ENCODE data around the gene DPYSL5. TPM values are rescaled to one million over a fixed set of nuclear protein-coding genes. Genes with fewer than 3 reads are reported as not detected.

The DPYSL5 gene
- total RNA-seq, 2 donors from 2014 or later, result not detected

DNA sequence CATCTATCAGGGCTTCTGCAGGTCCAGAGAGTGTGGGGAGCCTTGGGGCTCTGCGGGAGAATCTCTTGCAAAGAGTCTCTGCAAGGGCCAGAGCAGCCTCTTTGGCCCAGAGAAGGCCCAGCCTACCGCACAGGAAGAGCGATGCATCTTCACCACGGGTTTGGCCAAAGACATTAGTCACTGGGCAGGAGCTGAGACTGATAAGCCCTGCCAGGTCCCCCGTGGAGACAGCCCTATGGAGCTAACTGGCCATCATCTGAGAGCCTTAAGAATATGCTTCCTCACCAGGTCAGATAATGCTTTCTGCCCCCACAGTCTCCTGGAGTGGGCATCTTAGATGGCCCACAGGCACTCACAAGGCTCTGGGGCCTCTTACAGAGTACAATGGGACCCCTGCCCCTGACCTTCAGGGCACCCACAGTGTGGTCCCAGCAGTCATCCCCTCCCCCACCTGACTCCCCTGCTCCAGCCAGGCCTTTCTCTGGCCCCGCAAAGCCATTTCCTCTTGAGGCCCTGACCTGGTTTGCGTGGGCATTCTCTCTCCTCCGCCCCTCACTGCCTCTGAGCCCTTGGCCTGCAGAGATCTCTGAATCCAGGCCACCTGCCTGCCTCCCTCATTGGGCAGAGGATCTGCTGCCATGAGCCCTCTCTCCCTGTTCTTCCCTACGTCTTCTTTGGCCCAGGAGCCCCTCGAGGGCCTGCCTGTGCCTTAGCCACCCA, 90.6 kb downstream of the DPYSL5 start:
- Histone ChIP-seq H3K4me1 (no peaks in the 10 kb centered on the region), H3K36me3 (replicated peaks in 1 of 2; ENCODE audit: insufficient read depth in 1 of 2, low read depth in 2 of 2) (no peaks in the 10 kb centered on the region), H3K27me3 (peaks cover 0 to 7% of the 10 kb centered on the region in 2 donors), H3K4me3 (no peak overlapping the region), H3K9me3 (no peaks in the 10 kb centered on the region), H3K27ac (no peak overlapping the region)
- 66 to 77% methylated on average over 5 to 10 of the region's 10 CpGs for WGBS, 2 donors
- TF ChIP-seq POLR2A (IDR thresholded peaks at IDR 0.05), result no peak
- TF ChIP-seq, protein P1, sequence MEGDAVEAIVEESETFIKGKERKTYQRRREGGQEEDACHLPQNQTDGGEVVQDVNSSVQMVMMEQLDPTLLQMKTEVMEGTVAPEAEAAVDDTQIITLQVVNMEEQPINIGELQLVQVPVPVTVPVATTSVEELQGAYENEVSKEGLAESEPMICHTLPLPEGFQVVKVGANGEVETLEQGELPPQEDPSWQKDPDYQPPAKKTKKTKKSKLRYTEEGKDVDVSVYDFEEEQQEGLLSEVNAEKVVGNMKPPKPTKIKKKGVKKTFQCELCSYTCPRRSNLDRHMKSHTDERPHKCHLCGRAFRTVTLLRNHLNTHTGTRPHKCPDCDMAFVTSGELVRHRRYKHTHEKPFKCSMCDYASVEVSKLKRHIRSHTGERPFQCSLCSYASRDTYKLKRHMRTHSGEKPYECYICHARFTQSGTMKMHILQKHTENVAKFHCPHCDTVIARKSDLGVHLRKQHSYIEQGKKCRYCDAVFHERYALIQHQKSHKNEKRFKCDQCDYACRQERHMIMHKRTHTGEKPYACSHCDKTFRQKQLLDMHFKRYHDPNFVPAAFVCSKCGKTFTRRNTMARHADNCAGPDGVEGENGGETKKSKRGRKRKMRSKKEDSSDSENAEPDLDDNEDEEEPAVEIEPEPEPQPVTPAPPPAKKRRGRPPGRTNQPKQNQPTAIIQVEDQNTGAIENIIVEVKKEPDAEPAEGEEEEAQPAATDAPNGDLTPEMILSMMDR (IDR thresholded peaks at IDR 0.05), result no peak
- intact Hi-C loops (cut with DNase I), result no loop called here
- DNase-seq, result no peak
- ATAC-seq, result no peak

DNA sequence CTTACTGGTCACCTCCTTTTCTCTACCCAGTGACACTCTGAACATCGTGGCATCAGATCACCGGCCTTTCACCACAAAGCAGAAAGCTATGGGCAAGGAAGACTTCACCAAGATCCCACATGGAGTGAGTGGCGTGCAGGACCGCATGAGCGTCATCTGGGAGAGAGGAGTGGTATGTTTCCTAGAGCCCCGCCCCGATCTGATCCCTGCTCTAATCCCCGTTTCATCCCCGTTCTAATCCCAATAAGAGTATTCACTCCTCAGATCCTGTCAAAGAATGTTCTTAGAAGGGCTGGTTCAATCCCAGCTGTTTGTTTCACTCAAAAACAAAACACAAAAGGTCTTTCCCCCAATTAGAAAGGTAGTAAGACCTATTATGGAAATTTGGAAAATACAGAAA, 92.1 kb downstream of the DPYSL5 start:
- Histone ChIP-seq H3K4me1 (no peaks in the 10 kb centered on the region), H3K4me3 (no peak overlapping the region), H3K27ac (no peak overlapping the region), H3K36me3 (replicated peaks in 1 of 2; ENCODE audit: insufficient read depth in 1 of 2, low read depth in 2 of 2) (no peaks in the 10 kb centered on the region), H3K9me3 (no peaks in the 10 kb centered on the region), H3K27me3 (peaks cover 0 to 7% of the 10 kb centered on the region in 2 donors)
- DNase-seq (no peak), ATAC-seq (no peak)
- WGBS, 2 donors, result 80 to 88% methylated on average over 9 of the region's 9 CpGs
- intact Hi-C loops (cut with DNase I), result loop anchor here (5.0 kb wide), 1 partner anchor 93 kb away; the partner anchor contains the start of gene DPYSL5
- TF ChIP-seq, protein P1 (IDR thresholded peaks at IDR 0.05), result no peak
- no peak for TF ChIP-seq POLR2A (IDR thresholded peaks at IDR 0.05)

DNA sequence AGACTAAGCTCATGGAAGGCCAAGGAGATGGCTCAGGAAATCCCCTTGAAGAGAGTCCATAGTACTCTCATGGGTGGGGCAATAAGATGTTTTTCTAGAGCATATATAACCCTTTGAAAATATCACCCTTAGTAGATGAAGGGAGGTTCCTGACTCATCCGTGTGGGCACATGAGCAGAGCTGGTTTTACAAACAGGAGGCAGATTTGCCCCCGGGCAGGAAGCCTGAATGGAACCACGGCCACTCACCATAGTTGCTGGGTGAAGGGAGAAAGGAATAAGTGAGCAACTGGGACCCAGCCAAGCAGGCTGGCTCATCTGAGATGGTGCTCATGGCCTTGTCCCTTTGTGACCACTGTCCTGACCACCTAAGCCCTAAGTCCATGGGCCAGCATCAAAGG, 93.6 kb downstream of the DPYSL5 start:
- WGBS, 2 donors, result 70 to 72% methylated on average over 3 of the region's 3 CpGs
- DNase-seq, result no peak
- intact Hi-C loops (cut with DNase I), result loop anchor here (5.0 kb wide), 1 partner anchor 94 kb away; the partner anchor contains the start of gene DPYSL5
- no peak overlapping the region for H3K4me3 ChIP-seq
- peaks cover 0 to 7% of the 10 kb centered on the region in 2 donors for H3K27me3 ChIP-seq
- no peak for ATAC-seq
- no peaks in the 10 kb centered on the region for H3K9me3 ChIP-seq
- TF ChIP-seq, protein P1 (IDR thresholded peaks at IDR 0.05), result no peak
- TF ChIP-seq POLR2A (IDR thresholded peaks at IDR 0.05), result no peak
- no peaks in the 10 kb centered on the region for H3K4me1 ChIP-seq
- no peak overlapping the region for H3K27ac ChIP-seq
- no peaks in the 10 kb centered on the region for H3K36me3 ChIP-seq (replicated peaks in 1 of 2; ENCODE audit: insufficient read depth in 1 of 2, low read depth in 2 of 2)

DNA sequence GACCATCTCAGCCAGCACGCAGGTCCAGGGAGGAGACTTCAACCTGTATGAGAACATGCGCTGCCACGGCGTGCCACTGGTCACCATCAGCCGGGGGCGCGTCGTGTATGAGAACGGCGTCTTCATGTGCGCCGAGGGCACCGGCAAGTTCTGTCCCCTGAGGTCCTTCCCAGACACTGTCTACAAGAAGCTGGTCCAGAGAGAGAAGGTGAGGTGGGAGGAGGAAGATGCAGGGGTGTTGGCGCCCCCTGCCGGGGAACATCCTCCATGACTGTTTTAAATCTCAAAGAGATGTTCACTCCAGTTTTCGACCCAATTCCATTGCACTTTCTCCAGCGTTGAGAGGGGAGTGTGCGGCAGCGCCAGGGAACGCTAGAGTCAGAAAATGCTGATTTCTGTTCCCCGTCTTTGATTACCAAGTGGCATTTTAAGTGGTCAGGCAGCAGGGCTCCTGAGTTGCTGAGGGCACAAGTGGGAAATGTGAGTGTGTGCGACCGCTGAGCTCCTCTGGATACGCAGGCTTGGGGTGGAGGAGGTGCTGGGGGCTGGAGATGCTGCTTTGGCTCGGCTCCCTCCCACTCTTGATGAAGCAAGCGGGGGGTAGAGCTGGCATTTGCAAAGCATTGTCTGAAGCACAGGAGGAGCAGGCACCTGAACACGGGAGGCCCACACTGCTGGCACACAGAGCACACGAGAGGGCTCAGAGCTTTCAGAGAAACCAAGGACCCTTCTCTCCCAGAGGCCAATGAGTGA, 94.8 kb downstream of the DPYSL5 start:
- no peaks in the 10 kb centered on the region for H3K9me3 ChIP-seq
- DNase-seq (peak; percentile 63 to 77 (median 68)), ATAC-seq (peak; percentile 49)
- H3K27me3 ChIP-seq, result peaks cover 0 to 7% of the 10 kb centered on the region in 2 donors
- H3K27ac ChIP-seq, result no peak overlapping the region
- peaks cover 11% of the 10 kb centered on the region for H3K4me1 ChIP-seq
- 26 to 27% methylated on average over 15 to 28 of the region's 28 CpGs for WGBS, 2 donors
- H3K36me3 ChIP-seq (replicated peaks in 1 of 2; ENCODE audit: insufficient read depth in 1 of 2, low read depth in 2 of 2), result no peaks in the 10 kb centered on the region
- intact Hi-C loops (cut with DNase I), result loop anchor here (5.0 kb wide), 1 partner anchor 95 kb away; the partner anchor contains the start of gene DPYSL5
- H3K4me3 ChIP-seq, result no peak overlapping the region
- TF ChIP-seq, protein P1 (IDR thresholded peaks at IDR 0.05), result peak; percentile 64 to 80 (median 70)
- no peak for TF ChIP-seq POLR2A (IDR thresholded peaks at IDR 0.05)

Measured in body of pancreas (tissue), 4 donors.